Neural crest cell (in vitro differentiated cells): ENCODE data around the gene CXCL10. TPM values are rescaled to one million over a fixed set of nuclear protein-coding genes. Genes with fewer than 3 reads are reported as not detected.

ENCODE experiments used
- DNase-seq: peaks from one replicate; pipeline ENCODE4 v3.0.0; 2021; ENCODE audit warnings: low read depth, mixed read lengths, low spot score
- H3K27ac Mint-ChIP-seq: one replicate; pipeline ENCODE4 v1.8.0; 2021; ENCODE audit warnings: mild to moderate bottlenecking, mixed read lengths; ENCODE audit not compliant: unreplicated experiment
- H3K27me3 Mint-ChIP-seq: 2 replicates; pipeline ENCODE4 v1.8.0; 2021; ENCODE audit warnings: low read depth, mild to moderate bottlenecking, mixed read lengths
- H3K36me3 Mint-ChIP-seq: 2 replicates; pipeline ENCODE4 v1.8.0; 2021; ENCODE audit warnings: low read depth, mild to moderate bottlenecking, mixed read lengths
- H3K4me1 Mint-ChIP-seq: 2 replicates; pipeline ENCODE4 v1.8.0; 2021; ENCODE audit warnings: mixed read lengths
- H3K4me3 Mint-ChIP-seq: one replicate; pipeline ENCODE4 v1.8.0; 2021; ENCODE audit warnings: mild to moderate bottlenecking, mixed read lengths
- H3K9me3 Mint-ChIP-seq: 2 replicates; pipeline ENCODE4 v1.8.0; 2021; ENCODE audit warnings: mixed read lengths
- total RNA-seq: library from RNA; stranded (reverse); gene quantifications from 2 replicates; pipeline ENCODE4 v1.2.1, GENCODE V29; 2021
- TF ChIP-seq, protein P1 (sequence below): fragments of 200-600 bp; sonication (generic); conservative IDR thresholded peaks from 2 replicates; pipeline ENCODE4 v1.5.0; 2021; ENCODE audit warnings: antibody characterized with exemption, mild to moderate bottlenecking

The CXCL10 gene
- total RNA-seq, 1 donor from 2014 or later, result not detected

DNA sequence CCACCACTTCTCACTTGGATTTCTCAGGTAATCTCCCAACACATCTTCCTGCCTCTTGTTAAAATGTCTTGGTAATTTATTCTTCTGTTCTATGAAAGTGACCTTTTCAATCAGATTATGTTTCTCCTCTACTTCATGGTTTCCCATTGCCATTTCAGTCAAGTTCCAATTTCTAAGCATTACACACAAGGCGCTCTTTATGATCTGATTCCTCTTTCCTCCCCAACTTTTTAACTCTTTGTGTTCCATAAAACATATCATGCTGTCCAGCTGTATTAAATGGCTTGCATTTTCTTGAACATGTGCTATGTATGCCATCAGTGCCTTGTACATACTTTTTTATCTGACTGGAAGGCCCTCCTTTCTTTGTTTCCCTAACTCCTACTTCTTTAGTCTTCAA lies 38.1 kb upstream of the CXCL10 start:
- no peaks in the 10 kb centered on the region for H3K9me3 Mint-ChIP-seq
- no peak overlapping the region for H3K27ac Mint-ChIP-seq
- H3K4me1 Mint-ChIP-seq, result no peaks in the 10 kb centered on the region
- no peak for DNase-seq
- TF ChIP-seq, protein P1, sequence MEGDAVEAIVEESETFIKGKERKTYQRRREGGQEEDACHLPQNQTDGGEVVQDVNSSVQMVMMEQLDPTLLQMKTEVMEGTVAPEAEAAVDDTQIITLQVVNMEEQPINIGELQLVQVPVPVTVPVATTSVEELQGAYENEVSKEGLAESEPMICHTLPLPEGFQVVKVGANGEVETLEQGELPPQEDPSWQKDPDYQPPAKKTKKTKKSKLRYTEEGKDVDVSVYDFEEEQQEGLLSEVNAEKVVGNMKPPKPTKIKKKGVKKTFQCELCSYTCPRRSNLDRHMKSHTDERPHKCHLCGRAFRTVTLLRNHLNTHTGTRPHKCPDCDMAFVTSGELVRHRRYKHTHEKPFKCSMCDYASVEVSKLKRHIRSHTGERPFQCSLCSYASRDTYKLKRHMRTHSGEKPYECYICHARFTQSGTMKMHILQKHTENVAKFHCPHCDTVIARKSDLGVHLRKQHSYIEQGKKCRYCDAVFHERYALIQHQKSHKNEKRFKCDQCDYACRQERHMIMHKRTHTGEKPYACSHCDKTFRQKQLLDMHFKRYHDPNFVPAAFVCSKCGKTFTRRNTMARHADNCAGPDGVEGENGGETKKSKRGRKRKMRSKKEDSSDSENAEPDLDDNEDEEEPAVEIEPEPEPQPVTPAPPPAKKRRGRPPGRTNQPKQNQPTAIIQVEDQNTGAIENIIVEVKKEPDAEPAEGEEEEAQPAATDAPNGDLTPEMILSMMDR, result no peak
- no peaks in the 10 kb centered on the region for H3K36me3 Mint-ChIP-seq
- no peak overlapping the region for H3K4me3 Mint-ChIP-seq
- H3K27me3 Mint-ChIP-seq, result no peaks in the 10 kb centered on the region

DNA sequence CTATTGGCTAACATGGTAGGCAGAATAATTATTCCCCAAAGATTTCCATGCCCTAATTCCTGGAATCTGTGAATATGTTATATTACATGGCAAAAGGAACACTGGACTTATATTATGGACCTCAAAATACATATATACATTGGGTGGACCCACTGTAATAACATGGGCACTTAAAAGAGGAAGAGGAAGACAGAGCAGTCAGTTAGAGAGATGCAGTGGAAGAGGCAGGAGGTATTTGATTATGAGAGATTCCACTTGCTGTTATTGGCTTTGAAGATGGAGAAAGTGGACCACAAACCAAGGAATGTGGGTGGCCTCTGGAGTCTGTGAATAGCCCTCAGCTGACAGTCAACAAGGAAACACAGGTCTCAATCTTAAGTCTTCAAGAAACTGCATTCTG lies 37.2 kb upstream of the CXCL10 start:
- Mint-ChIP-seq H3K4me1 (peaks cover 2% of the 10 kb centered on the region), H3K27ac (no peak overlapping the region), H3K36me3 (no peaks in the 10 kb centered on the region), H3K9me3 (no peaks in the 10 kb centered on the region), H3K4me3 (no peak overlapping the region), H3K27me3 (no peaks in the 10 kb centered on the region)
- TF ChIP-seq, protein P1, result no peak
- no peak for DNase-seq

DNA sequence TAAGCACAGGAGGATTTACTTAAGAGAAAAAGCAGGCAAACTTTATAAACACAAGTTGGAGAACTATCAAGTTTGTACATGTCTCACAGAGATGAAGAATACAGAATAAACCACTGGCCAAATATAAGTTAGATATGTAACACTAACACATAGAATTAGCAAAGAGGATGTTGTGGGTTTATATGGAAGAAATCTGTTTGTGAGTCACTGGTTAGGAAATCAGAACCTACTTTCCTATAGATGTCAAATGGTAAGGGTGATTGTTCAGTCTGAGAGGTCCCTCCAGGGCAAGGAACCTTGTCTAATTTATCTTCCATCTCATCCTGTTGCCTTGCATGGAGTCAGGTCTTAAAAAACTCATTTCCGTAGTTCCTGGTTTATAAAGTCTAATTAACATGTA lies 36.5 kb upstream of the CXCL10 start:
- H3K36me3 Mint-ChIP-seq, result no peaks in the 10 kb centered on the region
- TF ChIP-seq, protein P1, result no peak
- no peak for DNase-seq
- no peak overlapping the region for H3K27ac Mint-ChIP-seq
- peaks cover 9% of the 10 kb centered on the region for H3K4me1 Mint-ChIP-seq
- H3K27me3 Mint-ChIP-seq, result no peaks in the 10 kb centered on the region
- no peaks in the 10 kb centered on the region for H3K9me3 Mint-ChIP-seq
- no peak overlapping the region for H3K4me3 Mint-ChIP-seq

DNA sequence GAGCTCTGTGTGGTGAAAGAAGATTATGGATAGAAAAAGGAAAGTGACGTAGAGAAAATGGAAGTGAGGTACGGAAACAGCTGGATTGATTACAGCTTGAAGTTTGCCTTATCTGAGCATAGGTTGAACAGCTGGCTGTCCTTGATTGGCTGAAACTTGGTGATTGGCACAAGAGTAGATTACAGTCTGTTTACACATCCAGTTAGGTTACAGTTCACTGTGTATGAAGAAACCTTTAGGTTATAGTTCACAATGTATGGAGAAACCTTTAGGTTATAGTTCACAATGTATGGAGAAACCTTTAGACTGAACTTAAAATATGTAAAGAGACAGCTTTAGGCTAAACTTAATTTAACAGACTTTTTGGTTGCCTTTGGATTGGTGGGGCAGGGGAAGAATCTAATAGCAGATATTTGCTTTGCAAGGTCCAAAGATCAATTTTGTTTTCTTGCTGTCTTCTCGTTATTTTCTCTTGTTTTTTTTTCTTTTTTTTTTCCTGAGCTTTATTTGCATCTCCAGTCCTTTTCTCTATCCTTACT lies 35.7 kb upstream of the CXCL10 start:
- H3K27ac Mint-ChIP-seq, result no peak overlapping the region
- peaks cover 10% of the 10 kb centered on the region for H3K4me1 Mint-ChIP-seq
- DNase-seq, result no peak
- no peaks in the 10 kb centered on the region for H3K9me3 Mint-ChIP-seq
- H3K4me3 Mint-ChIP-seq, result no peak overlapping the region
- TF ChIP-seq, protein P1, result no peak
- no peaks in the 10 kb centered on the region for H3K27me3 Mint-ChIP-seq
- no peaks in the 10 kb centered on the region for H3K36me3 Mint-ChIP-seq

DNA sequence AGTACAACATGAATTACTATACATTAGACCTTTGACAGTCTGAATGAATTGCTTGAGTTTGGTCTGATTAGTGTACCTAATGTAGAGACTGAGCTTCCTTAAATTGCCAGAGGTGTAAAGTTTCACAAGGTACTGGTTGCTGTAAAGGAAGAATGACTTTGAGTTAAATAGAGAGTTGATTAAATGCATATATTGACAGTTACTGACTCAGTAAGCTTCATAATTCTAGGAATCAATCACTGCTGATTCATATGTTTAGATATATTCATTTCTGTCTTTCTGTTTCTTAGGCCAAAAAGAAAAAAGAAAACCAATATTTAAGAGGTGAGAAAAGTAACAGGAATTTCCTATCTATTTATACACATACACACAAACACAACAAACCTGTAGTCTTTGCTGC lies 35.0 kb upstream of the CXCL10 start:
- TF ChIP-seq, protein P1, result no peak
- Mint-ChIP-seq H3K9me3 (no peaks in the 10 kb centered on the region), H3K4me3 (no peak overlapping the region), H3K36me3 (no peaks in the 10 kb centered on the region), H3K4me1 (peaks cover 15% of the 10 kb centered on the region), H3K27me3 (no peaks in the 10 kb centered on the region), H3K27ac (no peak overlapping the region)
- no peak for DNase-seq
